ENCODE results near the gene ACTR6.

DNA sequence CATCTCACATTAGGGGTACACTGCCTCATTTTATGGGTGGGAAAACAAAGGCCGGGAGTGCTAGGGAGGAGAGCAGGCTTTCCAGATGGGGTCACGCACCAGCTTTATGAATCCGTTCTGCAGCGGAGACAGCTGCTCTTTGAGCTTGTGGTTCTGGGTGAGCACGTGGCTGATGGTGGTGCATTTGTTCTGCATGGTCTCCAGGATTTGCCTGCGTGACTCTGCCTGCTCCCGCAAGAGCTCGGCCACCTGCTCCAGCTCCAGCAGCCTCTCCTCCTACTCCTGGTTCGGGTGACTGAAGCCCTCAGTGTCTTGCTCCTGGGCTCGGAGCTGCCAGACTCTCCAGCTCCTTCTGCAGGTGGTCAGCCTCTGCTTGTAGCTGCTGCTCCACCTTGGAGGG lies 34.4 kb upstream of the ACTR6 start:
- TF ChIP-seq POLR2AphosphoS5 (IDR thresholded peaks at IDR 0.05): no peak
- TF ChIP-seq, protein P1, sequence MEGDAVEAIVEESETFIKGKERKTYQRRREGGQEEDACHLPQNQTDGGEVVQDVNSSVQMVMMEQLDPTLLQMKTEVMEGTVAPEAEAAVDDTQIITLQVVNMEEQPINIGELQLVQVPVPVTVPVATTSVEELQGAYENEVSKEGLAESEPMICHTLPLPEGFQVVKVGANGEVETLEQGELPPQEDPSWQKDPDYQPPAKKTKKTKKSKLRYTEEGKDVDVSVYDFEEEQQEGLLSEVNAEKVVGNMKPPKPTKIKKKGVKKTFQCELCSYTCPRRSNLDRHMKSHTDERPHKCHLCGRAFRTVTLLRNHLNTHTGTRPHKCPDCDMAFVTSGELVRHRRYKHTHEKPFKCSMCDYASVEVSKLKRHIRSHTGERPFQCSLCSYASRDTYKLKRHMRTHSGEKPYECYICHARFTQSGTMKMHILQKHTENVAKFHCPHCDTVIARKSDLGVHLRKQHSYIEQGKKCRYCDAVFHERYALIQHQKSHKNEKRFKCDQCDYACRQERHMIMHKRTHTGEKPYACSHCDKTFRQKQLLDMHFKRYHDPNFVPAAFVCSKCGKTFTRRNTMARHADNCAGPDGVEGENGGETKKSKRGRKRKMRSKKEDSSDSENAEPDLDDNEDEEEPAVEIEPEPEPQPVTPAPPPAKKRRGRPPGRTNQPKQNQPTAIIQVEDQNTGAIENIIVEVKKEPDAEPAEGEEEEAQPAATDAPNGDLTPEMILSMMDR (IDR thresholded peaks at IDR 0.05 in 8 of 11, conservative IDR thresholded peaks at IDR 0.05 in 3 of 11): no peak
